Skeletal muscle tissue (tissue), 4 donors: ENCODE data around the gene PLEKHH3. TPM values are rescaled to one million over a fixed set of nuclear protein-coding genes. Genes with fewer than 3 reads are reported as not detected.
A peak's percentile ranks its signal among the peaks of the same experiment; 100 is the strongest.

Experiments used
- H3K27ac ChIP-seq: one replicate; pipeline ENCODE4 v1.7.0; 2013; ENCODE audit warnings: mild to moderate bottlenecking, low read depth, low read length, inconsistent platforms
- H3K27me3 ChIP-seq, 3 donors: one replicate each; pipeline ENCODE4 v1.7.0; 2013; ENCODE audit warnings: low read length in 3 of 3; ENCODE audit not compliant: control insufficient read depth in 3 of 3, insufficient read depth in 3 of 3
- H3K36me3 ChIP-seq, 3 donors: one replicate each; pipeline ENCODE4 v1.7.0; 2013; ENCODE audit warnings: low read length in 3 of 3; ENCODE audit not compliant: control insufficient read depth in 3 of 3, insufficient read depth in 3 of 3
- H3K4me1 ChIP-seq, 3 donors: one replicate each; pipeline ENCODE4 v1.7.0; 2013; ENCODE audit warnings: low read length in 3 of 3, mild to moderate bottlenecking in 3 of 3; ENCODE audit not compliant: control insufficient read depth in 3 of 3, insufficient read depth in 3 of 3
- H3K4me3 ChIP-seq, 3 donors: one replicate each; pipeline ENCODE4 v1.7.0; 2013; ENCODE audit warnings: low read length in 3 of 3
- H3K9ac ChIP-seq, 3 donors: one replicate each; pipeline ENCODE4 v1.7.0; 2013; ENCODE audit warnings: low read length in 3 of 3, mild to moderate bottlenecking in 3 of 3, moderate library complexity in 2 of 3, low read depth in 1 of 3
- H3K9me3 ChIP-seq, 3 donors: one replicate each; pipeline ENCODE4 v1.7.0; 2013; ENCODE audit warnings: low read length in 3 of 3; ENCODE audit not compliant: control insufficient read depth in 3 of 3
- total RNA-seq: library from RNA; depleted of rRNA; stranded (reverse); fragments of >200 nt; gene quantifications from one replicate; pipeline ENCODE4 v1.2.3, GENCODE V29; 2014
- donor health status: Osteomylitis.

PLEKHH3 gene
- total RNA-seq, 1 donor from 2014 or later = 20.4 TPM

- no peak overlapping the region for H3K27ac ChIP-seq
- H3K4me1 ChIP-seq = peaks cover 13 to 15% (median 15%) of the 10 kb centered on the region in 3 donors
- H3K27me3 ChIP-seq = no peaks in the 10 kb centered on the region
- no peak overlapping the region for H3K9ac ChIP-seq
- H3K4me3 ChIP-seq = no peak overlapping the region
- no peaks in the 10 kb centered on the region for H3K9me3 ChIP-seq
- H3K36me3 ChIP-seq = peaks cover 27 to 38% (median 28%) of the 10 kb centered on the region in 3 donors
These were observed 11.0 kb upstream of the PLEKHH3 start for GRCh38 chr17:42687707-42688320.

GRCh38 chr17:42686520-42687128 is 9.8 kb upstream of the PLEKHH3 start:
- Histone ChIP-seq H3K36me3 (peaks cover 19 to 29% (median 24%) of the 10 kb centered on the region in 3 donors), H3K27ac (no peak overlapping the region), H3K4me1 (peaks cover 24 to 25% (median 24%) of the 10 kb centered on the region in 3 donors), H3K4me3 (no peak overlapping the region), H3K9ac (no peak overlapping the region), H3K27me3 (peaks cover 0 to 3% (median 0%) of the 10 kb centered on the region in 3 donors), H3K9me3 (no peaks in the 10 kb centered on the region)

GRCh38 chr17:42685831-42686230 is 9.0 kb upstream of the PLEKHH3 start:
- H3K36me3 ChIP-seq = peaks cover 16 to 25% (median 24%) of the 10 kb centered on the region in 3 donors
- H3K9me3 ChIP-seq = no peaks in the 10 kb centered on the region
- peaks cover 29 to 31% (median 30%) of the 10 kb centered on the region in 3 donors for H3K4me1 ChIP-seq
- peaks cover 0 to 3% (median 0%) of the 10 kb centered on the region in 3 donors for H3K27me3 ChIP-seq
- no peak overlapping the region for H3K4me3 ChIP-seq
- H3K9ac ChIP-seq = no peak overlapping the region
- H3K27ac ChIP-seq = no peak overlapping the region

GRCh38 chr17:42684929-42685556 is 8.2 kb upstream of the PLEKHH3 start:
- no peaks in the 10 kb centered on the region for H3K9me3 ChIP-seq
- peaks cover 35 to 39% (median 37%) of the 10 kb centered on the region in 3 donors for H3K4me1 ChIP-seq
- no peak overlapping the region for H3K9ac ChIP-seq
- peaks cover 0 to 3% (median 0%) of the 10 kb centered on the region in 3 donors for H3K27me3 ChIP-seq
- H3K4me3 ChIP-seq = no peak overlapping the region
- no peak overlapping the region for H3K27ac ChIP-seq
- H3K36me3 ChIP-seq = peaks cover 16 to 22% (median 18%) of the 10 kb centered on the region in 3 donors

GRCh38 chr17:42683407-42684034 is 6.7 kb upstream of the PLEKHH3 start:
- peak overlapping the region; percentile 56 to 67 (median 66) for H3K4me3 ChIP-seq
- no peaks in the 10 kb centered on the region for H3K9me3 ChIP-seq
- peaks cover 46 to 52% (median 47%) of the 10 kb centered on the region in 3 donors for H3K4me1 ChIP-seq
- H3K27me3 ChIP-seq = peaks cover 0 to 3% (median 0%) of the 10 kb centered on the region in 3 donors
- H3K9ac ChIP-seq = peak overlapping the region; percentile 56 to 76 (median 65)
- peaks cover 16 to 22% (median 18%) of the 10 kb centered on the region in 3 donors for H3K36me3 ChIP-seq
- H3K27ac ChIP-seq = peak overlapping the region; percentile 13

- H3K4me3 ChIP-seq = peak overlapping the region; percentile 56 to 67 (median 66)
- H3K27ac ChIP-seq = peak overlapping the region; percentile 64
- peaks cover 0 to 3% (median 0%) of the 10 kb centered on the region in 3 donors for H3K27me3 ChIP-seq
- H3K9ac ChIP-seq = peak overlapping the region; percentile 56 to 76 (median 61)
- peaks cover 48 to 55% (median 49%) of the 10 kb centered on the region in 3 donors for H3K4me1 ChIP-seq
- peaks cover 13 to 22% (median 18%) of the 10 kb centered on the region in 3 donors for H3K36me3 ChIP-seq
- H3K9me3 ChIP-seq = no peaks in the 10 kb centered on the region
These were observed 6.1 kb upstream of the PLEKHH3 start for GRCh38 chr17:42682722-42683403.

GRCh38 chr17:42681976-42682721 is 5.4 kb upstream of the PLEKHH3 start, which contains the start of gene CNTNAP1:
Gene CNTNAP1, plus strand, starts transcription at chr17:42682531. Its CDS starts 299 bp downstream, at chr17:42682830.
- peak within 1 kb of the TSS; percentile 64 for H3K27ac ChIP-seq
- peak within 1 kb of the TSS; percentile 56 to 76 (median 61) for H3K9ac ChIP-seq
- peaks cover 0 to 3% (median 0%) of the 10 kb centered on the region in 3 donors for H3K27me3 ChIP-seq
- peak within 1 kb of the TSS; percentile 56 to 67 (median 66) for H3K4me3 ChIP-seq
- H3K36me3 ChIP-seq = peaks cover 7 to 18% (median 13%) of the 10 kb centered on the region in 3 donors
- H3K9me3 ChIP-seq = no peaks in the 10 kb centered on the region
- peaks cover 51 to 62% (median 56%) of the 10 kb centered on the region in 3 donors for H3K4me1 ChIP-seq

- H3K9ac ChIP-seq = peak overlapping the region; percentile 84 to 92 (median 91)
- H3K36me3 ChIP-seq = peaks cover 4 to 6% (median 4%) of the 10 kb centered on the region in 3 donors
- H3K4me1 ChIP-seq = peaks cover 51 to 68% (median 56%) of the 10 kb centered on the region in 3 donors
- H3K4me3 ChIP-seq = peak overlapping the region; percentile 72 to 92 (median 86)
- no peaks in the 10 kb centered on the region for H3K9me3 ChIP-seq
- H3K27me3 ChIP-seq = peaks cover 0 to 3% (median 0%) of the 10 kb centered on the region in 3 donors
- H3K27ac ChIP-seq = peak overlapping the region; percentile 96
These were observed 3.6 kb upstream of the PLEKHH3 start for GRCh38 chr17:42680331-42680808.
